Measurements from ENCODE around the gene EFCAB6. TPM values are rescaled to one million over a fixed set of nuclear protein-coding genes. Genes with fewer than 3 reads are reported as not detected.

Gene EFCAB6, protein sequence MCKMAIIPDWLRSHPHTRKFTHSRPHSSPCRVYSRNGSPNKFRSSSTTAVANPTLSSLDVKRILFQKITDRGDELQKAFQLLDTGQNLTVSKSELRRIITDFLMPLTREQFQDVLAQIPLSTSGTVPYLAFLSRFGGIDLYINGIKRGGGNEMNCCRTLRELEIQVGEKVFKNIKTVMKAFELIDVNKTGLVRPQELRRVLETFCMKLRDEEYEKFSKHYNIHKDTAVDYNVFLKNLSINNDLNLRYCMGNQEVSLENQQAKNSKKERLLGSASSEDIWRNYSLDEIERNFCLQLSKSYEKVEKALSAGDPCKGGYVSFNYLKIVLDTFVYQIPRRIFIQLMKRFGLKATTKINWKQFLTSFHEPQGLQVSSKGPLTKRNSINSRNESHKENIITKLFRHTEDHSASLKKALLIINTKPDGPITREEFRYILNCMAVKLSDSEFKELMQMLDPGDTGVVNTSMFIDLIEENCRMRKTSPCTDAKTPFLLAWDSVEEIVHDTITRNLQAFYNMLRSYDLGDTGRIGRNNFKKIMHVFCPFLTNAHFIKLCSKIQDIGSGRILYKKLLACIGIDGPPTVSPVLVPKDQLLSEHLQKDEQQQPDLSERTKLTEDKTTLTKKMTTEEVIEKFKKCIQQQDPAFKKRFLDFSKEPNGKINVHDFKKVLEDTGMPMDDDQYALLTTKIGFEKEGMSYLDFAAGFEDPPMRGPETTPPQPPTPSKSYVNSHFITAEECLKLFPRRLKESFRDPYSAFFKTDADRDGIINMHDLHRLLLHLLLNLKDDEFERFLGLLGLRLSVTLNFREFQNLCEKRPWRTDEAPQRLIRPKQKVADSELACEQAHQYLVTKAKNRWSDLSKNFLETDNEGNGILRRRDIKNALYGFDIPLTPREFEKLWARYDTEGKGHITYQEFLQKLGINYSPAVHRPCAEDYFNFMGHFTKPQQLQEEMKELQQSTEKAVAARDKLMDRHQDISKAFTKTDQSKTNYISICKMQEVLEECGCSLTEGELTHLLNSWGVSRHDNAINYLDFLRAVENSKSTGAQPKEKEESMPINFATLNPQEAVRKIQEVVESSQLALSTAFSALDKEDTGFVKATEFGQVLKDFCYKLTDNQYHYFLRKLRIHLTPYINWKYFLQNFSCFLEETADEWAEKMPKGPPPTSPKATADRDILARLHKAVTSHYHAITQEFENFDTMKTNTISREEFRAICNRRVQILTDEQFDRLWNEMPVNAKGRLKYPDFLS (N-terminal part only)
- 0.13 and 0.26 TPM in 2 replicates for total RNA-seq (2014; rRNA removed; shearing (Covaris generic))

DNA sequence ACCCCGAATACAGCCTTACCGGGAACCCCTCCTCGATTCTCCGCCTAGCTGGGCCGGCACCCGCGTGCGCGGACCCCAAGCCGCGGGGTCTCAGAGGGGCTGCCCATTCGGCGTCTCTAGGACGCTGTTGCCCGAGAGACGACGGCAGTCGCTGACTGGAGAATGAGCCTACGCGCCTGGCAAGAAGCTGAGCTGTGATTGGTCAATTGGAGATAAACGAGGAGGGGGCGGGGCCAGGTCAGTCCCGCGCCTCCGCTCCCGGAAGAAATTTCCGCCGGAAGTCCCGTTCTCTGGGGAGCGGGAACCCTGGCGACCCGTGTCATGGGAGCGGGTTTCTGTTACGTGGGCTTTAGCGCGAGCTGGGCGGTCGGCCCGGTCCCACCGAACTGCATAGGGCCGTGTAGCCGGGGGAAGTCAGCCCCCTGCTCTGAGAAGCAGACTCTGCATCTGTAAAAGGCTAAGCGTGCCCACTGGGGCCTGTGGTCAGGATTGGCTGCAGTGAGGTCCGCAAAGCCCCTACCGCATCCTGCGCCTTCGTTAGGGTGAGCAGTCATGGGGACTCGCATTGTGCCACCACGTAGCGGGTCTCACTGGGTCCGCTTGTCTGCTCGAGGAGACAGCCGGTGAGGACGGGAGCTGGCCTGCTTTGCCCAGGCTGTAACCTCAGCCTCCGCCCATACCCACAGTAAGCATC is at the start of gene EFCAB6:
TSS of gene EFCAB6 (minus strand) at position 157 of the 694 bp plus-strand sequence. CDS start 29,987 bp downstream, outside the sequence.

Small RNAs within 50 kb of the gene (small RNA-seq; reads per million reads assigned to genes)
- not detected for gene HMGN2P9

Other genes starting within 250 kb of the EFCAB6 start
- gene SULT4A1, start 50.2 kb upstream of the EFCAB6 start, total RNA-seq (2014; rRNA removed; shearing (Covaris generic)): 0.19 TPM in 1 of 2 replicates, not detected in the other
- gene PNPLA5, start 79.7 kb upstream of the EFCAB6 start, total RNA-seq (2014; rRNA removed; shearing (Covaris generic)): not detected in 2 replicates
- 2.5 and 5.7 TPM in 2 replicates for gene PNPLA3, start 111.5 kb upstream of the EFCAB6 start, total RNA-seq (2014; rRNA removed; shearing (Covaris generic))
- gene SAMM50, start 143.1 kb upstream of the EFCAB6 start, total RNA-seq (2014; rRNA removed; shearing (Covaris generic)): 29.8 and 31.8 TPM in 2 replicates
- gene PARVB, start 212.0 kb upstream of the EFCAB6 start, total RNA-seq (2014; rRNA removed; shearing (Covaris generic)): 57.9 and 68.5 TPM in 2 replicates